Chondrocyte (in vitro differentiated cells): ENCODE results near the gene TRIM38. TPM values are rescaled to one million over a fixed set of nuclear protein-coding genes. Genes with fewer than 3 reads are reported as not detected.

Experiments
- DNase-seq: peaks from one replicate; pipeline ENCODE4 v3.0.0; 2021; ENCODE audit warnings: mixed read lengths, low spot score
- H3K27ac Mint-ChIP-seq: one replicate; pipeline ENCODE4 v1.8.0; 2021; ENCODE audit warnings: mild to moderate bottlenecking, moderate library complexity, mixed read lengths; ENCODE audit not compliant: unreplicated experiment
- H3K27me3 Mint-ChIP-seq: 2 replicates; pipeline ENCODE4 v1.8.0; 2021; ENCODE audit warnings: low read depth, mixed read lengths
- H3K36me3 Mint-ChIP-seq: 2 replicates; pipeline ENCODE4 v1.8.0; 2021; ENCODE audit warnings: low read depth, mixed read lengths
- H3K4me1 Mint-ChIP-seq: 2 replicates; pipeline ENCODE4 v1.8.0; 2021; ENCODE audit warnings: low read depth, mild to moderate bottlenecking, mixed read lengths
- H3K4me3 Mint-ChIP-seq: one replicate; pipeline ENCODE4 v1.8.0; 2021; ENCODE audit warnings: mild to moderate bottlenecking, moderate library complexity, mixed read lengths; ENCODE audit not compliant: unreplicated experiment
- H3K9me3 Mint-ChIP-seq: 2 replicates; pipeline ENCODE4 v1.8.0; 2021; ENCODE audit warnings: low read depth, mixed read lengths
- CTCF ChIP-seq: fragments of 200-600 bp; sonication (generic); IDR thresholded peaks from 2 replicates; pipeline ENCODE4 v1.5.0; 2021; ENCODE audit warnings: antibody characterized with exemption, mild to moderate bottlenecking, moderate library complexity
- total RNA-seq: library from RNA; stranded (reverse); gene quantifications from 3 replicates; pipeline ENCODE4 v1.2.1, GENCODE V29; 2021

TRIM38 gene
- total RNA-seq, 1 donor from 2014 or later, result 7.1 TPM

GRCh38 chr6:26021350-26022131, 58.9 kb downstream of the TRIM38 start:
- no peaks in the 10 kb centered on the region for H3K27me3 Mint-ChIP-seq
- peak overlapping the region; percentile 100 for H3K27ac Mint-ChIP-seq
- DNase-seq, result no peak
- TF ChIP-seq CTCF, result peak; percentile 6
- peaks cover 4% of the 10 kb centered on the region for H3K9me3 Mint-ChIP-seq
- peaks cover 23% of the 10 kb centered on the region for H3K4me1 Mint-ChIP-seq
- no peaks in the 10 kb centered on the region for H3K36me3 Mint-ChIP-seq
- peak overlapping the region; percentile 95 for H3K4me3 Mint-ChIP-seq

DNA sequence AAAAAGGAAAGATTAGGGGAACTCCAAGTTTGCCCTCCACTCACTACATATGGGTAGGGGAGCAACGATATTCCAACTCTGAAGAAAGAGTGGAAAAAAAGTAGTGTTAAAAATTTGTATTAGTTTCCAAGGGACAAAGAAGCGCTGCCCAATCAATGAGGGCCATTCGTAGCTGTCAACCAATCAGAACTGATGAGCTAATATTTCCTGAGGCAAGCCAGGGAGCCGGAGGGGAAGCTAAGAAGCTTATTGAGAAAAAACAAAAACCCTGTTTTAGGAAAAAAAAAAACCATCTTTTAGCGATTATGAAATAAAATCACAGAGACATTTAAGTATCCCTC, 59.5 kb downstream of the TRIM38 start:
- peaks cover 28% of the 10 kb centered on the region for H3K4me1 Mint-ChIP-seq
- H3K4me3 Mint-ChIP-seq, result peak overlapping the region; percentile 95
- H3K27ac Mint-ChIP-seq, result peak overlapping the region; percentile 100
- DNase-seq, result no peak
- peaks cover 4% of the 10 kb centered on the region for H3K9me3 Mint-ChIP-seq
- H3K36me3 Mint-ChIP-seq, result no peaks in the 10 kb centered on the region
- TF ChIP-seq CTCF, result no peak
- no peaks in the 10 kb centered on the region for H3K27me3 Mint-ChIP-seq

DNA sequence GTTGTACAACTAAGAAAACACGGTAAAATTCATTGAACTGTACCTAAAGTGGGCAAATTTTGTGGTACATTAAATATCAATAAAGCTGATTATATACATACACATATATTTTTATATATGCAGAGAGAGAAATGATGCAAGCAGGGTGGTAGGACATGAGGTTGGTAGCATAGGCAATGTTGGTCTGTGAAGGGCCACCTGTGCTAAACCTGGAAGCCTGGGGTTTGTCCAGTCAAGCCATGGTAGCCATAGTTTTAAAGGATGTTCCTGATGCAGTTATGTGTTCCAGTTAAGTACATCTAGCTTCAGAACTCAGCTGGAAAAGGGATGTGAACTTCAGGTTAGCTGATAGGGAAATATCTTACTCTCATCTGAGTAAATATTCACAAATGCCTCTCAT, 60.1 kb downstream of the TRIM38 start:
- Mint-ChIP-seq H3K27ac (peak overlapping the region; percentile 100), H3K4me3 (no peak overlapping the region), H3K4me1 (peaks cover 33% of the 10 kb centered on the region), H3K9me3 (peaks cover 4% of the 10 kb centered on the region), H3K36me3 (no peaks in the 10 kb centered on the region), H3K27me3 (no peaks in the 10 kb centered on the region)
- no peak for DNase-seq
- TF ChIP-seq CTCF, result no peak

DNA sequence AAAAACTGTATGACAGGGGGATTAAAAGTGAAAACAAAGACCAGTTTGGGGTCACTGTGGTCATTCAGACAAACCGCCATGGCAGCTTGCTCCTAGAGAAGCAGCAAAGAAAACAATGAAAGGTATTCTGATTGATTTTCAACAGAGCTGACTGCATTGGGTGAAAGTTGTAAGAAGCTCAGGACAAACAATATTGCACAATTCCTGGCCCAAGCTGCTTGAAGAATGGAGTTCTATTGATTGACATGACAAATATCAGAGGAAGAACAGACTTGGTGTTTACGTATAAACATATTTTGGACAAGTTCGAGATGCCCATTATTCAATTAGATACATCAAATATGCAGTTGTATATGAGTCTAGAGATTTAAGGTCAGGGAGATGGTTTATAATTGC, 62.0 kb downstream of the TRIM38 start:
- no peak for DNase-seq
- no peaks in the 10 kb centered on the region for H3K27me3 Mint-ChIP-seq
- no peak overlapping the region for H3K4me3 Mint-ChIP-seq
- H3K36me3 Mint-ChIP-seq, result no peaks in the 10 kb centered on the region
- peak overlapping the region; percentile 36 for H3K27ac Mint-ChIP-seq
- peaks cover 37% of the 10 kb centered on the region for H3K4me1 Mint-ChIP-seq
- TF ChIP-seq CTCF, result no peak
- H3K9me3 Mint-ChIP-seq, result peaks cover 1% of the 10 kb centered on the region

DNA sequence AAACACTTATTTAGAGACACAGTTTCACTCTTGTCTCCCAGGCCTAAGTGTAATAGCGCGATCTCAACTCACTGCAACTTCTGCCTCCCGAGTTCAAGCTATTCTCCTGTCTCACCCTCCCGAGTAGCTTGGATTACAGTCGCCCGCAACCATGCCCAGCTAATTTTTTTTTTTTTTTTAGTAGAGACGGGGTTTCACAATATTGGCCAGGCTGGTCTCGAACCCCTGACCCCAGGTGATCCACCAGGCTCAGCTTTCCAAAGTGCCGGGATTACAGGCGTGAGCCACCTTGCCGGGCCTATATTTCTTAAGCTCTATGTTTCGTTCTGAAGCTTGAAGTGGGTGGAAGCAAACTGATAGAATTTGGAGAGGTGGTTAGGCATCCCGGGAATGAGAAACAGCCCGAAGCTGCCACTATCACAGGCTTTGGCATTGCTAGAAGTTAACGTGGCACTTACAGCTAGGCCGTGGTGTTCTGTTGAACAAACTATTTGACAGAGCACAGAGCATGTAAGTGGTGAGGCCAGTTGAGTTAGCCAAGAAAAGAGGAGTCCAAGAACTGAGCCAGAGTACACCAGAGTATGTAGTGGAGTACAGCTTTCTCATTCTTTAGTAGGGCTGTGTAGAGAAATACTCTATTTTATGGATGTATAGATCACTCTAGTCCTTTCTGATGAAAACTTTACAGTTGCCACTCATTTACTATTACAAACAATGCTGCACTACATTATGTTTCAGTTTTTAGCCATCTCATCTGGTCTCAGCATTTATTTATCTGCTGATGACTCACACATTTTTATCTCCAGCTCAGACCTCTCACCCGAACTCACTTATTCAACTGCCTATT, 62.7 kb downstream of the TRIM38 start:
- no peak for DNase-seq
- Mint-ChIP-seq H3K27me3 (no peaks in the 10 kb centered on the region), H3K36me3 (no peaks in the 10 kb centered on the region), H3K27ac (peak overlapping the region; percentile 94), H3K4me3 (peak overlapping the region; percentile 86), H3K4me1 (peaks cover 37% of the 10 kb centered on the region), H3K9me3 (no peaks in the 10 kb centered on the region)
- no peak for TF ChIP-seq CTCF
